BJ (cell line): ENCODE data around the gene NPFFR1. TPM values are rescaled to one million over a fixed set of nuclear protein-coding genes. Genes with fewer than 3 reads are reported as not detected.

Source experiments
- CTCF ChIA-PET: fragments of 350-600 bp; formaldehyde crosslinking; extraction: SDS; loops from one replicate; lab custom pipeline; 2021; ENCODE audit warnings: antibody characterized with exemption, inconsistent platforms; lab: Yijun Ruan, JAX
- POLR2A ChIA-PET: fragments of 300-600 bp; sonication (Branson Sonifier 250); formaldehyde crosslinking; extraction: SDS; loops from one replicate; lab custom pipeline; 2021; ENCODE audit warnings: antibody characterized with exemption; lab: Charles Lee
- DNase-seq: peaks from one replicate; pipeline ENCODE4 v3.0.0-alpha.2; 2011; ENCODE audit warnings: low read depth
- H3K27me3 ChIP-seq: 2 replicates; pipeline ENCODE4 v1.6.0; 2011; ENCODE audit warnings: low read length; ENCODE audit not compliant: control insufficient read depth, insufficient read depth
- H3K36me3 ChIP-seq: 2 replicates; pipeline ENCODE4 v1.5.1; 2011; ENCODE audit warnings: low read length; ENCODE audit not compliant: control insufficient read depth, insufficient read depth
- H3K4me3 ChIP-seq: 2 replicates; pipeline ENCODE4 v1.5.1; 2011; ENCODE audit warnings: low read depth, mild to moderate bottlenecking, control low read depth, low read length
- CTCF ChIP-seq: IDR thresholded peaks from 2 replicates; pipeline ENCODE4 v1.5.1; 2011; ENCODE audit warnings: low read depth, mild to moderate bottlenecking, control low read depth, inconsistent platforms, low read length, moderate library complexity; ENCODE audit not compliant: insufficient read depth
- polyA plus RNA-seq: library from polyadenylated mRNA; depleted of rRNA; stranded (reverse); fragments of >200 nt; gene quantifications from 2 replicates; pipeline ENCODE4 v1.2.3, GENCODE V29; 2011

Gene NPFFR1
- polyA plus RNA-seq, 1 experiment = not detected

- POLR2A ChIA-PET = no interaction called here
- peak; percentile 97 for DNase-seq
- Histone ChIP-seq H3K36me3 (no peaks in the 10 kb centered on the region), H3K27me3 (peaks cover 5% of the 10 kb centered on the region), H3K4me3 (no peak overlapping the region)
- TF ChIP-seq CTCF = 0 out of 2 replicates have a peak, but pooled peaks have one; percentile 11
- CTCF ChIA-PET = interaction anchor here (0.7 to 1.5 kb wide), 5 partner anchors 9 to 119 kb away, joined by 3 to 6 read pairs (median 4); no protein-coding TSS in a partner anchor
Observed at GRCh38 chr10:70267161-70267933, 16.5 kb downstream of the NPFFR1 start.

GRCh38 chr10:70266701-70267100, 17.1 kb downstream of the NPFFR1 start:
- Histone ChIP-seq H3K36me3 (no peaks in the 10 kb centered on the region), H3K4me3 (no peak overlapping the region), H3K27me3 (peaks cover 5% of the 10 kb centered on the region)
- ChIA-PET POLR2A (no interaction called here), CTCF (interaction anchor here (0.7 to 1.5 kb wide), 5 partner anchors 10 to 120 kb away, joined by 3 to 6 read pairs (median 4); no protein-coding TSS in a partner anchor)
- TF ChIP-seq CTCF = no peak
- no peak for DNase-seq

- DNase-seq = no peak
- peaks cover 5% of the 10 kb centered on the region for H3K27me3 ChIP-seq
- no peak overlapping the region for H3K4me3 ChIP-seq
- H3K36me3 ChIP-seq = no peaks in the 10 kb centered on the region
- CTCF ChIA-PET = interaction anchor here (0.7 to 1.6 kb wide), 3 partner anchors 8 to 98 kb away, joined by 3 to 5 read pairs (median 4); no protein-coding TSS in a partner anchor
- POLR2A ChIA-PET = no interaction called here
- no peak for TF ChIP-seq CTCF
Observed at GRCh38 chr10:70266056-70266455, 17.7 kb downstream of the NPFFR1 start.

GRCh38 chr10:70265032-70265689, 18.6 kb downstream of the NPFFR1 start:
- Histone ChIP-seq H3K4me3 (no peak overlapping the region), H3K36me3 (no peaks in the 10 kb centered on the region), H3K27me3 (peaks cover 5% of the 10 kb centered on the region)
- DNase-seq = no peak
- ChIA-PET POLR2A (no interaction called here), CTCF (interaction anchor here (0.7 to 1.6 kb wide), 5 partner anchors 9 to 99 kb away, joined by 3 to 5 read pairs (median 3); no protein-coding TSS in a partner anchor)
- TF ChIP-seq CTCF = no peak

GRCh38 chr10:70260734-70261133, 23.1 kb downstream of the NPFFR1 start:
- no peak for TF ChIP-seq CTCF
- POLR2A ChIA-PET = no interaction called here

More at GRCh38 chr10:70260734-70261133, 23.1 kb downstream of the NPFFR1 start:
- peaks cover 13% of the 10 kb centered on the region for H3K27me3 ChIP-seq
- CTCF ChIA-PET = interaction anchor here (0.6 to 1.9 kb wide), 4 partner anchors 13 to 88 kb away, joined by 3 to 5 read pairs (median 4); no protein-coding TSS in a partner anchor
- no peaks in the 10 kb centered on the region for H3K36me3 ChIP-seq
- no peak for DNase-seq
- H3K4me3 ChIP-seq = no peak overlapping the region
